PC-9 (cell line): Measurements from ENCODE around the gene MFRP.

Source experiments
- EZH2 ChIP-seq: fragments of 200-600 bp; sonication (generic); IDR thresholded peaks from 2 replicates; pipeline ENCODE4 v1.8.0; 2017; ENCODE audit warnings: antibody characterized with exemption, low read depth
- TF ChIP-seq, protein P1 (sequence below): fragments of 200-600 bp; sonication (generic); conservative IDR thresholded peaks from 2 replicates; pipeline ENCODE4 v1.6.1; 2017; ENCODE audit warnings: mixed run types, antibody characterized with exemption, mild to moderate bottlenecking, moderate library complexity

- TF ChIP-seq, protein P1, sequence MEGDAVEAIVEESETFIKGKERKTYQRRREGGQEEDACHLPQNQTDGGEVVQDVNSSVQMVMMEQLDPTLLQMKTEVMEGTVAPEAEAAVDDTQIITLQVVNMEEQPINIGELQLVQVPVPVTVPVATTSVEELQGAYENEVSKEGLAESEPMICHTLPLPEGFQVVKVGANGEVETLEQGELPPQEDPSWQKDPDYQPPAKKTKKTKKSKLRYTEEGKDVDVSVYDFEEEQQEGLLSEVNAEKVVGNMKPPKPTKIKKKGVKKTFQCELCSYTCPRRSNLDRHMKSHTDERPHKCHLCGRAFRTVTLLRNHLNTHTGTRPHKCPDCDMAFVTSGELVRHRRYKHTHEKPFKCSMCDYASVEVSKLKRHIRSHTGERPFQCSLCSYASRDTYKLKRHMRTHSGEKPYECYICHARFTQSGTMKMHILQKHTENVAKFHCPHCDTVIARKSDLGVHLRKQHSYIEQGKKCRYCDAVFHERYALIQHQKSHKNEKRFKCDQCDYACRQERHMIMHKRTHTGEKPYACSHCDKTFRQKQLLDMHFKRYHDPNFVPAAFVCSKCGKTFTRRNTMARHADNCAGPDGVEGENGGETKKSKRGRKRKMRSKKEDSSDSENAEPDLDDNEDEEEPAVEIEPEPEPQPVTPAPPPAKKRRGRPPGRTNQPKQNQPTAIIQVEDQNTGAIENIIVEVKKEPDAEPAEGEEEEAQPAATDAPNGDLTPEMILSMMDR, result no peak
- no peak for TF ChIP-seq EZH2
These were observed 41.6 kb upstream of the MFRP start for GRCh38 chr11:119388103-119388502.
